Measurements from ENCODE around the gene MYH14.

The MYH14 gene

DNA sequence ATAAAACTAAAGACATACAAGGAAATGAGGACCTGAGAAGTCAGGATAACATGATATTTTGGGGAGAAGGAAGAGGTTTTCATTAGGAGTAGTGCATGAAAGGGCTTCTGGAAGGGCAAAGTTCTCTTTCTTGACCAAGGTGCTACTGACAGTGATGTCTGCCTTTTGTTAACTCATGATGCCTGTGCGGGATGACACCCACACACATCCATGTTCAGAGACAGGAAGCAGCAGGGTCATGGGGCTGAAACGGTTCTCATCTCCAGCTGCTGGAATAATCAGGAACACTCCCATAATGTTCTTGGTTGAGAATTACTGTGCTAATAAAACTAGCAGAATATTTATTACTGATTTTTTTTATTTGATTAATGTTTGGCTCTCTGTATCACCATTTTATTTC, 96.6 kb downstream of the MYH14 start:
- DNase-seq = no peak

DNA sequence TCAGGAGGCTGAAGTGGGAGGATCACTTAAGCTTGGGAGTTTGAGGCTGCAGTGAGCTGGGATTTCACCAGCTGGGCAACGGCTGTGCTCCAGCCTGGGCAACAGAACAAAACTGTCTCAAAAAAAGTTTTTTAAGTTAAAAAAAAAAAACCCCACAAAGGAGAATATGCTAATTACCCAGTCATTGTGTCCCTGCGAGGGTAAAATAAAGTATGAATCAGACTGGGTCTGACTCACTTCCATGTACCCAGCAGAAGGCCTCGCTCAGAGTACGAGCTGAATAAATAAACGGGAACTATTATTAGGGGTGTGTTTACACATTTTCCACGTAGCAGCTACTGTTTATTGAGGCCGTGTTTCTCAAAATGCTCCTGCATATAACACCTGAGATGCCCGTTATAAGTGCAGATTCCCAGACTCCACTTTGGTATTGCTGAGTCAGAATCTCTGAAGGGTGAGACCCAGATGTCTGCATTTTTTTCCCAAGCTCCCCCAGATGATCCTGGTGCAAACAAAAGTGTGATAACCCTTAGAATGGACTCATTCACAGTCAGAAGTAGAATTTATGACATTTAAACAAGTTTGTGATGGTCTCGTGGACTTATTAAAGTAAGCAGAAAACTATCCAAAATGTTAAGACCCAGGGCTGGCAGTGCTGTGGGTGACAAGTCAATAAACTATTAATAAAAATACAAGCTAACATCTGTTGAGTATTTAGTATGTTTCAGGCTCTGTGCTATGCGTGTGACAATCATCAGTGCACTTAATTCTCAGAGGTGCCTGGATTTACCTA, 97.6 kb downstream of the MYH14 start:
- no peak for DNase-seq

DNA sequence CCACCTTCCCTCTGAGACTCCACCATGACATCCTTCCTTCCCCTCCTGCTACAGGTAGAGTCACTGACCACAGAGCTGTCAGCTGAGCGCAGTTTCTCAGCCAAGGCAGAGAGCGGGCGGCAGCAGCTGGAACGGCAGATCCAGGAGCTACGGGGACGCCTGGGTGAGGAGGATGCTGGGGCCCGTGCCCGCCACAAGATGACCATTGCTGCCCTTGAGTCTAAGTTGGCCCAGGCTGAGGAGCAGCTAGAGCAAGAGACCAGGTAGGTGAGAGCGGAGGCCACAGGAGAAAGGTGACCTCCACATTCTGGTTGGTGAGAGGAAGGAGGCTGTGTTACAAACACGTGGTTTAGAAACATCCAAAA, 98.2 kb downstream of the MYH14 start:
- no peak for DNase-seq

DNA sequence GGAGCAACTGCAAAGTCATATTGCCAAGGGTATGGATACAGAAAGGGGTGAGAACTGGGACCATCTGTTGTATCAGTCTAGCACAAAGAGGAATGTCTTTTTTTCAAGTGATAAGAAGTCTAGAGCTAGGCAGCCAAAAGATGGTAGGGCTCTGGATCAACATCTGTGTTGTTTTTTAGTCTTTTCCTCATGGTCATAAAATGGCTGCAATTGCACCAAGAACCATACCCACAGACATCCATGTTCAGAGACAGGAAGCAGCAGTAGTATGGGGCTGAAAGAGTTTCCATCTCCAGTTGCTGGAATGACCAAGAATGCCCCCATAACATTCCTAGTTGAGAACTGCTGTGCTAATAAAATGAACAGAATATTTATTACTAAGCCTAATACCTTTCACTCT, 100.1 kb downstream of the MYH14 start:
- no peak for DNase-seq

DNA sequence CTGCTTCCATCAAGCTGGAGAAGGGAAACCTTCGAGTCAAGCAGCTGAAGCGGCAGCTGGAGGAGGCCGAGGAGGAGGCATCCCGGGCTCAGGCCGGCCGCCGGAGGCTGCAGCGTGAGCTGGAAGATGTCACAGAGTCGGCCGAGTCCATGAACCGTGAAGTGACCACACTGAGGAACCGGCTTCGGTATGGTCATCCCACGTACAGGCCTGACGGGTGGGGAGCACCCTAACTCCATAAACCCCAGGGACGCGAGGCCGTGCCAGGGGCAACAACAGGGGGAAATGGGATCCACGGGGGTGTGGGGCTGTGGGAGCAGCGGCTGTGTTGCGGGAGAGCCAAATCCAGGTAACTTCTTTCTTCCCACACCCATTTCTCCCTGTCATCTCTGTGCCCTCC, 105.6 kb downstream of the MYH14 start:
- DNase-seq = no peak

DNA sequence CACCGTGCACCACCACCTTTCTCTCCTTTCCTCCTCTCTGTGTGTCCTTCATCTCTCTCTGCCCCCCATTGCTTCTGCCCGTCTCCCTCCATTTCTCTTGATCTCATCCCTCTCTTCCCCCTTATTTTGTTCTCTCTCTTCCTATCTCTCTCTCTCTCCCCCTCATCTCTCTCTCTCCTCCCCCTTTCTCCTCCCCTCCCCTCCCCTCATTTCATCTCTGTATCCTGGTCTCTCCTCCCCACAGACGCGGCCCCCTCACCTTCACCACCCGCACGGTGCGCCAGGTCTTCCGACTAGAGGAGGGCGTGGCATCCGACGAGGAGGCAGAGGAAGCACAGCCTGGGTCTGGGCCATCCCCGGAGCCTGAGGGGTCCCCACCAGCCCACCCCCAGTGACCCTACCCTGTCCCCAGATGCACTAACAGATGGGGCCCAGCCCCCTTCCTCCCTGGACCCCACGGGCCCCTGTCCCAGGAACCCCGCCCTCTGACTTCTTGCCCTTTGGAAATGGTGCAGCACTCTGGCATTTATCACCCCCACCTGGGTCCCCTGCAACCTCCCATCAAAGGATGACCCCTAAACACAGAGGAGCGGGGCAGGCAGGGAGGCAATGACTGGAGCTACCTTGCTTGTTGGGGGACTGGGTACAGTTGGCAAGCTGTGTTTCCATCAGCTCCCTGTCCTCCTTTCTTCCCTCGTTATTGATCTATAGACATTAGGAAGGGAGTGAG, 106.1 kb downstream of the MYH14 start:
- DNase-seq = no peak

DNA sequence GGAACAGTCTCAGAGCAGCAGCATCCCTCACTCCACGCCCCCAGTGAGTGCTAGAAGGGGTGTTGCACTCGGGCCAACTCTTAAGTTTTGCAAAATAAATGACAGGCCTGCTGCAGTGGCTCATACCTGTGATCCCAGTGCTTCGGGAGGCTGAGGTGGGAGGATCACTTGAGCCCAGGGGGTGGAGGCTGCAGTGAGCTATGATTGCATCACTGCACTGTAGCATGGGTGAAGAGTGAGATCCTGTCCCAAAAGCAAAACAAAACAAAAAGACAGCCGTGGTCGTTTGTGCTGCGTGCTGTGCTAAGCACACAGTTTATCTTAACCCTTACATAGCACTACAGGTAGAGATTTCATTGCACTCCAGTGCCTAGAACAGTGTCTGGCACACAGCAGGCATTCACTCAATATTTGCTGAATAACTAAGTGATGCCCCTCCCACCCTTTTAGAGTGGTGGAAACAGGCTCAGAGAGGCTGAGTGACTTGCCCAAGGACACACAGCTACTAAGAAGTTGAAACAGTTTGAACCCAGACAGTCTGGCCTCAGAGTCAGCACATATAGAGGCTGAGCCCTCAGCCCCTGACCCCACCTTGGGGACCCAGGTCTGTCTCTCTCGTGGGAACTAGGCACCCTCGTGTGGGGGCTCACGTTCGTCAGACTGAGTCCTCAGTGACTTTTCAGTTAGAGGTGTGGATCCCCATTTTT, 107.5 kb downstream of the MYH14 start:
- no peak for DNase-seq

DNA sequence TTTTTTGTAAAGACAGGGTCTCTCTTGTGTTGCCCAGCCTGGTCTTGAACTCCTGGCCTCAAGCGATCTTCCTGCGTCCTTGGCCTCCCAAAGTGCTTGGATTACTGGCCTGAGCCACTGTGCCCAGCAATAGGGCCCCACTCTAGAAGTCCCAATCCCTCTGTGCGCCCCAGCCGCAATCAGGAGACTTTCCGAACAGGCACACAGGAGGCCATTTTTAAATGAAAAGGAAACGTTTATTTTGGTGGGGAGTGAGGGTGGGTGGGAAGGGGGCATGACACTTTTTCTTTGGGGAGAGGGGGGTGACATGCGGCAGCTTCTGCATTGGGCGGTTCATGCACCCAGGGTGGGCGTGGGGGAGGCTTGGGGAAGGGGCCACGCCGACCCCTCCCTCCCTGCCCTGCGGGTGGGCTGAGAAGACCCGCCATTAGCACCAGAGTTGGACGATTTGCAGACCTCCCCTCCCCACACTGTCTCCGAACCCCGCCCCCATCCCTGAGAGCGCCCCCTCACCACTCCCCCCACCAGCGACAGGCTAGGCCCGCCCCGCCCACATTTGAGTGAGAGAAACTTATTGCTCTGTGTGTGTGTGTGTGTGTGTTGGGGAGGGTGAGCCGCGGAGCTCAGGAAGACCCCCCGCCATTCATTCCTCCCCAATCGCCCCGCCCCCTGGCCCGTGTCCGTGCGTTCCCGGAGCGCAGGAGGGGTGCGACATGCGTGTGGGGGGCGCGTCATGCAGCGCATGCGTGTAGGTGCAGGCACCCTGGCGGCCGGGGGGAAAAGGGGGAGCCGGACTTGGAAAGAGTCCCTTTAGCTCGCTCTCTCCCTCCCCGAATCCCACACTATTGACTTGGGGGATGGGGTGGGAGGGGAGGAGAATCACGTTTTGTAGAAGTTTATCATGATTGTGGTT, 108.6 kb downstream of the MYH14 start:
- peak; percentile 19 for DNase-seq

DNA sequence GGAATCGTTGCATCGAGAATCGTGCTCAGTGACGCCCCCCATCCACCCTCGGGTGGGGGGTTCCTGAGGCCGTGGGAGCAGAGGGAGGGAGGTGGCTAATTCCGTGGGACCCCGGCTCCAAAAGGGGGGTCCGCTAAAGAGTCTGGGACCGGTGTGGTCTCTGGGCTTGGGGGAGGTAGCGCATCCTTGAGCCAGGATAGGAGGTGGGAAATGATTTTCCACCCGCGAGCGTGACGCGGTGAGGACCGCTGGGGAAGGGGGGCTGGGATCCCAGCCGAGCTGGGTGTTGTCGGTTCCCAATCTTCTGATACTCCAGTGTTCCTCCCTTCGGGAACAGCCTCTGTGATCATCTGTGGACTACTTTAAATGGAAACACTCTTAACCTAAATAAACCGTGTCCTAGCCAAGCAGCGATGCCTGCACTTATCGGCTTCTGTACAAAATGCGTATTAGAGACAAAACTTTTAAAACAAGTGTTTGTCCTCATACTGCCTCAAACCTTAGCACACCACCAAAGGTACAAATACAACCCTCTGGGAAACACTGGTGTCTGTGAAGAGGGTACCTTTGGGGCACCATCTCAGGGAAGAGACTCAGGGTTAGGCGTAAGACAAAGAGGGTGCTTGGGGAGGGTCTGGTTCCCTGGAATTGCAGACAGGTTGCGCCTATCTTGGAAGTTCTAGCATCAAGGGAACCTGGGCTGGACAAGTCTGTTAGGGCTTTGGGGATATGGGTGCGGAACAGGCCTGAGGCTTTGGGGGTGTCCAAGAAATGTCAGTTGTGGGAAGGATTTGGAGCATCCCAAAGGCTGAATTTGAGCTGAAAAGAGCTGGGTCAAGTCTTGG, 109.8 kb downstream of the MYH14 start:
- no peak for DNase-seq

DNA sequence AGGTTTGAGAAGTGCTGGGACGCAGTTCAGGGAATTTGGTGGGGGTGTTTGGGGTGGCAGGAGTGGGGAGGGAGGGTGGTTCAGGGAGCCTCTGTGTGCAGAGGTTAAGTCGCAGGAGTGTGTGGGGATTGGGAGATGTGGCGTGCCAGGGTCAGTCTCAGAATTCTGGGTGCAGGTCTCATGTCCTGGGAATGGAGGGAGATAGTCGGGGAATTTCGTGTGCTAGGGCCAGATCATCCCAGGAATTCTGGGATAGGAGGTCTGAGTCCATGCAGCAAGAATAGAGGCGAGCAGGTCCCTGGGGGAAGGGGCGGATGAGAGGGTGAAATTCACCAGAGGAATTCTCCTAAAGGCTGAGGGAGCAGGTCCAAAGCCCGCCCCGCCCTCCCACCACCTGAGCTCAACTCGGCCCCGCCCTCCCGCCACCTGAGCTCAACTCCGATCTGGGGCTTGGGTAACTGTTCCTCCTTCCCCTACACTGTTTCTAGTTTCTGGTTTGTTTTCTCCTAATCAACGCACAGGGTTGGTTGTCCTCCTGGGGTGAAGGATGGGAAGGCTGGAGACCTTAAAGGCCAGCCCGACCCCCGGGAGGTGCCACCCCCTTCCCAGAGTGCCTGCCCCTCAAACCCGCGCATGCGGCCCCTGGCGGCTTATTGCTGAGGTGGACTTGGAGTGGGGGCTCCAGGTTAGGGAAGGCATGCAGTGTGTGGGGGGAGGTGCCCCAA, 110.6 kb downstream of the MYH14 start:
- DNase-seq = no peak

DNA sequence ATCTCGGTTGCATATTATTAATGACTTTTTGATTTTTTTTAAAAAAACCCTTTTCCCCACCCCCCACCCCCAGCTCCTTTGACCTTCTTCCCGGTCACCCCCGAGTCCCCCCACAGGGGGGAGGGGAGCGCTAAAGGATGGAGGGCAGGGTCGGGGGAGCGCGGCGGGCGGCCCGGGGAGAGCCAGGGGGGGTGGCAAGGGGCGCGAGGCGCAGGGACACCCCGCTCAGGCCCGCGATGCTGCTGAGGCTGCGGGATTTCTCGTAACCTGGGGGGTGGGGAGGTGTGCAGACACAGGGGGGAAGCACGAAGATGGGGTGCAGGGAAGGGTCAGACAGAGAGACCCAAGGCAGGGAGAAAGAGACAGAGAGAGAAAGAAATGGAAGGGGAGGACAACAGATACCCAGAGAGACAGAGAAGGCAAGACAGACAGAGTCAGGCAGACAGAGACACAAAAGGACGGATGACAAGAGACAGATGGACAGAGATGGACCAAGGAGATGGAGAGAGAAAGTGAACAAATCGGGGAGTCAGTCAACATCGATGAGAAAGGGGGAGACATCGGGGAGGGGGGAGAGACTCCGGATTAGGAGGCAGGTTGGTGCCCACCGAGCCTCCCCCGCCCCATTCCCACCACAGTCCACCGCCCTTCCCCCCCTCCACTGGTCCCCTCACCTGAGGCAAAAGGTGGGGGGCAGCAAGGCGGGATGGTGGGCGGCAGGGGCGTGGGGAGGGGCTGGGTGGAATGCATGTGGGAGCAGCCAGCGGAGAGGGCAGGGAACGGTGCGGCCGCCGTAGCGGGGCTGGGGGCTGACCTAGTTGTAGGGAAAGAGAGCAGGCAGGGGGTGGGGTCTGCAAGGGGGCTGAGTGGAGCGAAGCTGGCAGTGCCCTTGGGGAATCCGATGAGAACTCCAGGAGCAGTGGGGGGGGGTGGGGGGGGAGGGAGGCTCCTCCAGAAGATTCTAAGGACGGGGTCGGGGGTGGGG, 111.6 kb downstream of the MYH14 start:
- no peak for DNase-seq

DNA sequence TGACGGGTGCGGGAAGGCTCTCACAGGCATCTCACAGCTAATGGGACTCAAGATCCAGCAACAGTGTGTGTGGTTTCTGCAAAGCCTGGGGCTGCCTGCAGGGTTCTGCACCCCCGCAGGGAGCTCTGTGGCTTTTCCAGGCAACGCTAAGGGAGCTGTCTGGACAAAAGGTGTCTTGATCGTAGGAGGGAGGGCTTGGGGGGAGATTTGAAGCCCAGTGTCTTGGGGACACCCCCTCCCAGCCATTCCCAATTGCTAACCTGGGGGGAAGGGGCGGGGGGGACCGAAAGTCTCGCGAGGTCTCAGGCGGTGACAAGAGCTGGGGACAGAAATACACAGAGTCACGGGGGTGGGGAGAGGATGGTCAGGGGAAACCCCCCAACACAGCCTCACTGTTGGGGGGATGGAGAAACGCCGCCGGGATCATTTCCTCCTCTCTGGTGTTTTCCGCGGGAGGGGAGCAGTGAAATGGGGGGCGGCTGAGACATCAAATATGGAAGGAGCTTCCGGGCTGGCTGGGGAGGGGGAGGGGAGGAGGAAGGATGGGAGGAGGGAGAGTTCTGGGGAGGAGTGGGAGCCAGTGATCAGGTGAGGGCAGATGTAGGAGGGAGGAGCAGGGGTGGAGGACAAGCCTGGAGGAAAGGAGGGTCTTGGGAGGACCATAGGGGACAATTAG, 112.5 kb downstream of the MYH14 start:
- DNase-seq = peak; percentile 57

DNA sequence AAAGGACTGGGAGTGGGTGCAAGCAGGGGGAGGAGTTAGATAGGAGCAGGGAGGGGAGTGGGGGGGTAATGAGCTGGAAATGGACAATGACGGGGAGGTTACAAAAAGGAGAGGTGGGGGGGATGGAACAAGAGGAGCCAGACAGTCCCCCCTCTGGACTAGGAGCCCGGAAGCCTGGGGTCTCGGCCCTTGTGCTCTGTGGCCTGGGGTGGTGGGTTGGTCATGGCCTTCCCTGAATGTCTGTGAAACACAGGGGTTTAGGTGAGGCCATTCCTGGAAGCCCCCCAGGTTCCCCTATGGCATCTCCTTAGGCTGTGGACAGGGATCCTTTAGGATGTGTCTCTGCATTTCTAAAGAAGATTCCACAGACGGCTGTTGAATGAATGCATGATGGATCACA, 113.7 kb downstream of the MYH14 start:
- DNase-seq = no peak

DNA sequence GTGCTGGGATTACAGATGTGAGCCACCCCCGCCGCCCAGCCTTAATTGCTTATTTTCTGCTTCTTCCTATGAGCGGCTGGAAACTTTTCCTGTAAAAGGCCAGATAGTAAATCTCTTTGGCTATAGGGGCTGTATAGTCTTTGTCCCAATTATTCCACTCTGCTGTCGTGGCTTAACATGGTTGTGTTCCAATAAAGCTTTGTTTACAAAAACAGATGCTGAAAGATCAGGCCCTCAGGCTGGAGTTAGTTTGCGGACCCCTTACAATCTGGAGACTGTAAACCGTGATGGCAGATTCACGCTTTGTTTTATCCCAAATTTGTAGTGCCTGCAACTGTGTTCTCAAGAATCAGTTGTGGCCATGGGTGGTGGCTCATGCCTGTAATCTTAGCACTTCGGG, 115.0 kb downstream of the MYH14 start:
- no peak for DNase-seq

DNA sequence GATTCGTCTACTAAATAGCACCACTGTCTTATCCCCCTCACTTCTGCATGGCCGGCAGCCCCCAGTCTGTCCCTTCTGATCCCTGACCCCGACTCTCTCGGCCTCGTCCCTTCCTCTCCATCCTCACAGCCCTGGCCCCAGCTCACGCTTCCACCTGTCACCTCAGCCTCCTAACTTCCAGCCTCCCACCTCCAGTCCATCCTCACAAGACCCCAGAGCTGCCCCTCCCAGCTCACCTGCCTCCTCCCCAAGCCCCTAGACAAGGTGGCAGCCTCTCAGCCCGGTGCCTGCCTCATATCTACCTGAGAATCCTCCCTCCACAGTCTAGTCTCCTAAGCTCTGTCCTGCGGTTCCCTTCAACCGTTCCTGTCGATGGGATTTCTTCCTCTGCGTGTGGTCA, 115.7 kb downstream of the MYH14 start:
- no peak for DNase-seq

DNA sequence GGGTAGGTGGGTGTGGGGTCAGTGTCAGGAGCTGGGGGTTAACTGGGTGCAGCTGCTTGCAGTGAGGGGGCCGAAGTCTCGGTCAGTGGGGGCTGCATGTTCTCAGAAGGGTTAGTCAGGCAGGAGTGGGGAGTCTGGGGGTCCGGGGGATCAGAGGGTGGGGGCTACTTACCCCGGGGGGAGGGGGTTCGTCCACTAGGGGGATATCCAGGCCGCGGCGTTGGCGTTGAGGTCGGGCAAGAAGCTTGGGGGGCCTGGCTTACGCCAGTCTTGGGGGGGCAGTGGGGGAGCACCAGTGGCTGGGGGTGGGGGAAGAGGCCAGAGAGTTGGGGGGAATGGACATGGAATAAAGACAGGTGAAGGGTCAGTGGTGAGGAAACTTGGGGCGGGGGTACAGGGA, 116.6 kb downstream of the MYH14 start:
- DNase-seq = no peak

DNA sequence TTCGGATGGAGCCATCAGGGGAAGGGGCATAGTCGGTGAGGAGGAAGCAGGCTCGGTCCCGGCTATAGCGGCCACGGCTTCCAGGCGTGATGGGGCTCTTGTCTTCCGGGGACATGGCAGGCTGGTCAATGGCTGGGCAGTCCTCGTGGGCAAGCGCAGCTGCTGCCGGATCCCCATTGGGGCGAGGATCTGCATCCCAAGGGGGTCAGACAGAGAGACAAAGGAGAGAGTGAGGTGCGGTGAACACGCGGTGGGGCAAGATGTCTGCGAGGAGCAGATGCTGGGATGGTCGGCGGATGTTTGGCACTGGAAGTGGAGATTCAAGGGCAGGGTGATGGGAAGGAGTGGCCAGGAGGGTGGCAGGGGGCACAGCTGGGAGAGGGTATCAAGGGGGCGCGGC, 117.2 kb downstream of the MYH14 start:
- DNase-seq = no peak

DNA sequence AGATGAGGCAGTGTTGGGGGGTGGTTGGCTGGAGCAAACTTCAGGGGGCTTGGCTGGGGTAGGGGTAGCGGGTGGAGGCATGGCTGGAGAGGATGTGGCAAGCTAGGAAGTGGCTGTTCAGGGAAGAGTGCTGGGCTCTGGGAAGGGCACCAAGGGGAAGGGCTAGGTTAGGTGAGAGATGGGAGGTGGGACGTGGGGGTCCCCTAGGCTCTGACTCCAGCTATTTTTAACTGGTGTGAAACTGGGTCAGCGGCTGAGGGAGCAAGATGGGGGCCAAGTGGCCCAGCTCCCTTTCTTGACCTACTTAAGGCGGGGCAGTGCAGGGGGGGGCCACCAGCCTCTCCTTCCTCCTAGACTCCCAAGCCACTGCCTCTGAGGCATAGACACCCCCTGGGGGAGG, 118.4 kb downstream of the MYH14 start:
- no peak for DNase-seq

DNA sequence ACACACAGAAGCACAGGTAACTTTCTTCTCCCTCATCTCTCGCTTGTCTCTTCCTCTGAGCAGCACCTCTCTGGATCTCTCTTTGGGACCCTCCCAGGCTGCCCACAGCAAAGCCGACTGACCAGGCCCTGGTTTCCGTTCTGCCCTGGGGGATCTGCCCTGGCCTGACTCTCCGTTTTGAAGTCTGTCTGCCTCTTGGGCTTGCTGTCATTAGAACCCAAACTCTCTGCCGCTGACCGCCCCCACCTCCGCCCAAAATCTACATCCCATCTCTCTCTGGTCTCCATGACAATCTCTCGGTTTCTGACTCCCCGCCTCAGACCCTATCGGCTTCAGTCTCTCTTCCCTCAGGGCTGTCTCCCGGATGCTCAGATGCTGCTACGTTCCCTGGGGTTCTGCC, 118.8 kb downstream of the MYH14 start:
- DNase-seq = no peak
